H1 (cell line): ENCODE data around the gene HS6ST3. TPM values are rescaled to one million over a fixed set of nuclear protein-coding genes. Genes with fewer than 3 reads are reported as not detected.

Experiments
- CTCF ChIA-PET: fragments of 300-600 bp; sonication (Branson Sonifier 250); formaldehyde crosslinking; loops from one replicate; lab custom pipeline; 2021; ENCODE audit not compliant: partially characterized antibody; lab: Charles Lee
- POLR2A ChIA-PET: fragments of 300-600 bp; sonication (Branson Sonifier 250); formaldehyde crosslinking; loops from one replicate; lab custom pipeline; 2021; ENCODE audit warnings: inconsistent platforms; ENCODE audit not compliant: partially characterized antibody; lab: Charles Lee
- DNase-seq, 2 experiments: peaks; one replicate each; pipeline versions ENCODE4 v3.0.0 to v3.0.0-alpha.2; 2010 to 2022; ENCODE audit warnings: low spot score in 2 of 2, low read depth in 1 of 2, mixed read lengths in 1 of 2
- FAIRE-seq: peaks from 2 replicates; lab custom pipeline; 2011; peaks lifted over from hg19 to GRCh38; lab: Jason Lieb, UNC
- H2AFZ ChIP-seq: 2 replicates; pipeline ENCODE4 v1.8.1; 2012; ENCODE audit warnings: low read length, inconsistent platforms
- H2AK5ac ChIP-seq: 2 replicates; pipeline ENCODE4 v1.6.1; 2013; ENCODE audit warnings: low read depth, low read length
- H2BK120ac ChIP-seq: replicated peaks from 2 replicates; pipeline ENCODE3; 2013; ENCODE audit warnings: low read depth, low read length, inconsistent platforms
- H2BK12ac ChIP-seq: 2 replicates; pipeline ENCODE4 v1.6.1; 2013; ENCODE audit warnings: low read depth, low read length
- H2BK15ac ChIP-seq: 2 replicates; pipeline ENCODE4 v1.6.1; 2013; ENCODE audit warnings: low read length
- H2BK20ac ChIP-seq: 2 replicates; pipeline ENCODE4 v1.6.1; 2013; ENCODE audit warnings: low read length
- H2BK5ac ChIP-seq: 2 replicates; pipeline ENCODE4 v1.6.1; 2013; ENCODE audit warnings: low read depth, low read length
- H3K14ac ChIP-seq: 2 replicates; pipeline ENCODE4 v1.6.1; 2013; ENCODE audit warnings: inconsistent platforms; ENCODE audit not compliant: insufficient read length
- H3K18ac ChIP-seq: 2 replicates; pipeline ENCODE4 v1.6.1; 2013; ENCODE audit warnings: low read length; ENCODE audit errors: extremely low read depth
- H3K23ac ChIP-seq: 2 replicates; pipeline ENCODE4 v1.6.1; 2013; ENCODE audit warnings: inconsistent platforms; ENCODE audit not compliant: insufficient read length
- H3K23me2 ChIP-seq: 2 replicates; pipeline ENCODE4 v1.6.1; 2013; ENCODE audit warnings: low read depth, low read length
- H3K27ac ChIP-seq: 2 replicates; pipeline ENCODE4 v1.6.1; 2011; ENCODE audit warnings: low read depth, low read length, inconsistent platforms
- H3K27me3 ChIP-seq, 4 experiments: replicated peaks in 1 of 4; 1 replicate in 1 of 4; 2 replicates in 3 of 4; pipeline versions ENCODE4 v1.6.1 to v1.8.1; 2011 to 2013; ENCODE audit warnings: low read length in 3 of 4, mild to moderate bottlenecking in 3 of 4, inconsistent platforms in 2 of 4, mixed read lengths in 2 of 4, moderate library complexity in 1 of 4; ENCODE audit not compliant: control insufficient read depth in 3 of 4, insufficient read depth in 3 of 4; ENCODE audit errors: extremely low read depth in 1 of 4
- H3K36me3 ChIP-seq, 4 experiments: 2 replicates each; pipeline versions ENCODE4 v1.6.1 to v1.8.1; 2011 to 2013; ENCODE audit warnings: mild to moderate bottlenecking in 4 of 4, low read length in 3 of 4, moderate library complexity in 2 of 4, control low read depth in 1 of 4, inconsistent platforms in 1 of 4; ENCODE audit not compliant: insufficient read depth in 4 of 4, control insufficient read depth in 2 of 4
- H3K4ac ChIP-seq: replicated peaks from 2 replicates; pipeline ENCODE3; 2013; ENCODE audit warnings: low read length, low read depth, mixed read lengths, inconsistent platforms; ENCODE audit not compliant: insufficient read length
- H3K4me1 ChIP-seq, 4 experiments: replicated peaks in 1 of 4; 1 replicate in 1 of 4; 2 replicates in 3 of 4; pipeline versions ENCODE4 v1.6.1 to v1.8.1; 2011 to 2013; ENCODE audit warnings: low read length in 3 of 4, inconsistent platforms in 2 of 4, mixed read lengths in 1 of 4; ENCODE audit not compliant: insufficient read depth in 4 of 4, control insufficient read depth in 3 of 4
- H3K4me2 ChIP-seq, 2 experiments: 2 replicates each; pipeline versions ENCODE4 v1.6.1 to v1.8.1; 2011 to 2013; ENCODE audit warnings: low read depth in 2 of 2, low read length in 2 of 2, control low read depth in 1 of 2, inconsistent platforms in 1 of 2, mild to moderate bottlenecking in 1 of 2; ENCODE audit not compliant: insufficient read depth in 1 of 2
- H3K4me3 ChIP-seq, 4 experiments: fragments of 200-600, 300-600 bp in 1 of 4; sonication (generic), shearing (Covaris generic), sonication (Bioruptor Twin) in 1 of 4; 2 replicates each; pipeline versions ENCODE4 v1.5.1 to v1.8.1; 2011 to 2016; ENCODE audit warnings: low read length in 4 of 4, low read depth in 3 of 4, control low read depth in 2 of 4, inconsistent platforms in 2 of 4, mild to moderate bottlenecking in 2 of 4, mixed read lengths in 1 of 4, moderate library complexity in 1 of 4; ENCODE audit not compliant: insufficient read depth in 2 of 4; ENCODE audit errors: extremely low read depth in 1 of 4
- H3K56ac ChIP-seq: replicated peaks from 2 replicates; pipeline ENCODE3; 2013; ENCODE audit warnings: low read depth, mild to moderate bottlenecking, mixed read lengths, low read length, inconsistent platforms; ENCODE audit not compliant: insufficient read length
- H3K79me1 ChIP-seq: 2 replicates; pipeline ENCODE4 v1.6.1; 2013; ENCODE audit warnings: low read depth, low read length, control low read depth
- H3K79me2 ChIP-seq, 2 experiments: 2 replicates each; pipeline versions ENCODE4 v1.6.1 to v1.8.1; 2012 to 2013; ENCODE audit warnings: low read length in 2 of 2, mild to moderate bottlenecking in 2 of 2, inconsistent platforms in 1 of 2; ENCODE audit not compliant: insufficient read depth in 2 of 2, control insufficient read depth in 1 of 2
- H3K9ac ChIP-seq, 4 experiments: replicated peaks in 1 of 4; 1 replicate in 1 of 4; 2 replicates in 3 of 4; pipeline versions ENCODE4 v1.6.1 to v1.8.1; 2011 to 2013; ENCODE audit warnings: low read depth in 3 of 4, low read length in 3 of 4, control low read depth in 2 of 4, mild to moderate bottlenecking in 2 of 4, moderate library complexity in 2 of 4, inconsistent platforms in 1 of 4; ENCODE audit errors: extremely low read depth in 1 of 4
- H3K9me3 ChIP-seq, 2 experiments: 2 replicates each; pipeline versions ENCODE4 v1.6.1 to v1.8.1; 2012 to 2013; ENCODE audit warnings: mild to moderate bottlenecking in 2 of 2, moderate library complexity in 2 of 2, control low read depth in 1 of 2, inconsistent platforms in 1 of 2, low read depth in 1 of 2, low read length in 1 of 2, mixed read lengths in 1 of 2; ENCODE audit not compliant: insufficient read depth in 2 of 2
- H4K20me1 ChIP-seq, 2 experiments: replicated peaks in 1 of 2; 2 replicates each; pipeline versions ENCODE3 to v1.8.1; 2011 to 2013; ENCODE audit warnings: inconsistent platforms in 2 of 2, low read length in 2 of 2, mild to moderate bottlenecking in 1 of 2; ENCODE audit not compliant: insufficient read depth in 2 of 2, control insufficient read depth in 1 of 2
- H4K5ac ChIP-seq: 2 replicates; pipeline ENCODE4 v1.6.1; 2013; ENCODE audit warnings: low read length, low read depth, mixed read lengths, inconsistent platforms; ENCODE audit not compliant: insufficient read length
- H4K8ac ChIP-seq: 2 replicates; pipeline ENCODE4 v1.8.0; 2013; ENCODE audit warnings: mild to moderate bottlenecking, moderate library complexity, low read length, inconsistent platforms; ENCODE audit not compliant: insufficient read depth; ENCODE audit errors: extremely low read depth
- H4K91ac ChIP-seq: replicated peaks from 2 replicates; pipeline ENCODE3; 2013; ENCODE audit warnings: low read length, mixed read lengths, inconsistent platforms; ENCODE audit not compliant: insufficient read length
- ASH2L ChIP-seq: fragments of 200-600, 300-600 bp; sonication (generic); IDR thresholded peaks from one replicate; pipeline ENCODE4 v1.7.1; 2017; ENCODE audit warnings: low read length
- CTBP2 ChIP-seq: IDR thresholded peaks from 2 replicates; pipeline ENCODE4 v1.7.0; 2011; ENCODE audit warnings: borderline replicate concordance, mild to moderate bottlenecking, moderate library complexity, mixed read lengths, low read length; ENCODE audit not compliant: insufficient read depth, insufficient read length
- EZH2 ChIP-seq: fragments of 200-600 bp; sonication (generic); IDR thresholded peaks from 2 replicates; pipeline ENCODE4 v1.7.1; 2012; ENCODE audit warnings: low read depth, mild to moderate bottlenecking, moderate library complexity, low read length, inconsistent platforms; ENCODE audit not compliant: severe bottlenecking
- KDM4A ChIP-seq: IDR thresholded peaks from one replicate; pipeline ENCODE4 v1.7.1; 2012; ENCODE audit warnings: low read depth, mild to moderate bottlenecking, moderate library complexity, low read length, inconsistent platforms; ENCODE audit not compliant: severe bottlenecking
- WGBS, 2 experiments: shearing (Covaris generic) in 1 of 2; methylation state at CpG; one replicate each; pipeline versions ENCODE4 v1.1.6 to v1.1.7; 2013 to 2015; ENCODE audit warnings: low lambda C conversion rate in 2 of 2, mixed read lengths in 2 of 2, inconsistent platforms in 1 of 2, low coverage in 1 of 2, missing lambda C conversion rate in 1 of 2; ENCODE audit not compliant: insufficient replicate concordance in 2 of 2, insufficient coverage in 1 of 2, insufficient read length in 1 of 2; ENCODE audit errors: extremely low coverage in 1 of 2, missing lambda C conversion rate in 1 of 2; 5-methylcytosine and 5-hydroxymethylcytosine counted together
- polyA plus RNA-seq, 7 experiments: library from polyadenylated mRNA; depleted of rRNA in 3 of 7; stranded (reverse) in 5 of 7; unstranded in 2 of 7; fragments of >200 nt in 5 of 7; fragments of 200-250 nt in 2 of 7; gene quantifications; 1 replicate in 5 of 7; 2 replicates in 1 of 7; 4 replicates in 1 of 7; pipeline versions ENCODE4 v1.2.1 to v1.2.3, GENCODE V29; 2011 to 2013; ENCODE audit warnings: missing spikeins in 2 of 7, mixed read lengths in 2 of 7
- total RNA-seq: library from RNA; stranded (reverse); fragmentation: NEBNext Ultra II Directional; extraction: Animal tissue kit (Norgen Biotek cat#: 25700); gene quantifications from 2 replicates; pipeline ENCODE4 v1.2.1, GENCODE V29; 2021

Gene HS6ST3
- total and polyA plus RNA-seq, 2 of the 8 experiments (the other 6 are each of a cell fraction or from before 2014, with no cell fraction given): 0.45 to 1.2 TPM

DNA sequence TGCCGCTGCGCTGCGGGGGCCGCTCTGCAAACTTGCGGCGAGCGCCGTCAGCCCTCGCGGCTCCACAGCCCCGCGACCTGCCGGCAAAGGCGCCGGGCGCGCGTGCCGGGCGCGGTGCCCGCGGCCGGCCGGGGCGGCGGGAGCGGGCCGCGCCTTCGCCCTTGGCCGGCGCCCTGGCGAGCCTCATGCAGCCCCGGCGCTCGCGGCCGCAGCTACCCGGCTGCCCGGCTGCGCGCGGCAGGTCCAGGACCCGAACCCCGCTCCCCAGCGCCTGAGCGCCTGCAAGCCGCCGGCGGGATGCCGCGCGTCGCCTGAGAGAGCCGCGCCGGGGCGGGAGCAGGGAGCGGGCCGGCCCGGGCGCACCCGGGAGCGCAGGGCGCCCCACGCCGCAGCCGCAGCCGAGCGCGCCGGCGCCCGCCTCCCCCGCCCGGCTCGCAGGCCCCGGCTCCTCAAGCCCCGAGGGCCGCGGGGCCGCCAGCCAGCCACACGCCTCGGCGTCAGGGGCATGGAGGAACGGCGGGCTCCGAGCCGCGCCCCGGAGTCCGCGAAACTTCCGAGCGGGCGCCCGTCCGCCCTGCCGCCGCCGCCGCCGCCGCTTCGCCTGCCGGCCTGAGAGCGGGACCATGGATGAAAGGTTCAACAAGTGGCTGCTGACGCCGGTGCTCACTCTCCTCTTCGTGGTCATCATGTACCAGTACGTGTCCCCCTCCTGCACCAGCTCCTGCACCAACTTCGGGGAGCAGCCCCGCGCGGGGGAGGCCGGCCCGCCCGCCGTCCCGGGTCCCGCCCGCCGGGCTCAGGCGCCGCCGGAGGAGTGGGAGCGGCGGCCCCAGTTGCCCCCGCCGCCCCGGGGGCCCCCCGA lies 564 bp downstream of the HS6ST3 start:
- Histone ChIP-seq H3K4me2 (peak overlapping the region; percentile 90 to 100), H3K9me3 (no peaks in the 10 kb centered on the region), H3K4me3 (peak overlapping the region; percentile 58 to 70 (median 63)), H3K18ac (no peak overlapping the region), H3K23ac (no peak overlapping the region), H2AK5ac (no peak overlapping the region), H3K79me2 (no peaks in the 10 kb centered on the region), H3K4me1 (peaks cover 0 to 3% (median 1%) of the 10 kb centered on the region in 4 experiments; a peak in 3 of 7 replicates), H3K23me2 (peaks cover 16% of the 10 kb centered on the region), H2AFZ (peak overlapping the region; percentile 76; the same call in 1 of the 2 replicates), H2BK120ac (no peak overlapping the region), H3K27ac (no peak overlapping the region), H2BK15ac (no peak overlapping the region), H3K27me3 (peaks cover 23 to 45% (median 32%) of the 10 kb centered on the region in 4 experiments), H4K8ac (no peak overlapping the region), H3K14ac (no peak overlapping the region), H4K20me1 (peaks cover 0 to 3% of the 10 kb centered on the region in 2 experiments), H4K5ac (no peak overlapping the region), H3K79me1 (no peaks in the 10 kb centered on the region), H3K9ac (peak overlapping the region in 1 of 4 experiments; percentile 61; a peak in 1 of 7 replicates), H3K56ac (no peak overlapping the region), H2BK12ac (no peak overlapping the region), H4K91ac (no peak overlapping the region), H2BK20ac (no peak overlapping the region), H2BK5ac (no peak overlapping the region), H3K36me3 (no peaks in the 10 kb centered on the region), H3K4ac (no peak overlapping the region)
- POLR2A ChIA-PET: interaction anchor here (0.6 to 1.2 kb wide), 2 partner anchors 11 to 32 kb away, joined by 3 to 5 read pairs; no protein-coding TSS in a partner anchor
- CTCF ChIA-PET: interaction anchor here (1.2 to 2.0 kb wide), 2 partner anchors 10 to 70 kb away, joined by 3 to 7 read pairs; no protein-coding TSS in a partner anchor
- 3% methylated on average over 63 of the region's 133 CpGs; no CpG with 5 or more reads in 1 of the 2 experiments for WGBS, 2 experiments
- FAIRE-seq: no peak
- DNase-seq: peak in 1 of 2 experiments; percentile 77
- TF ChIP-seq ASH2L: peak; percentile 6
- TF ChIP-seq KDM4A: peak; percentile 9
- TF ChIP-seq EZH2: peak; percentile 16
- TF ChIP-seq CTBP2: no peak
